ENCODE results near the gene SERAC1. TPM values are rescaled to one million over a fixed set of nuclear protein-coding genes. Genes with fewer than 3 reads are reported as not detected.

The SERAC1 gene
- total RNA-seq, 6 donors from 2014 or later = 3.2 to 11.4 (median 6.1) TPM

GRCh38 chr6:158142789-158143188 lies 25.3 kb downstream of the SERAC1 start:
- H3K36me3 ChIP-seq = peaks cover 0 to 40% (median 10%) of the 10 kb centered on the region in 4 donors

GRCh38 chr6:158131926-158132325 lies 36.1 kb downstream of the SERAC1 start:
- ATAC-seq (ENCODE audit: low FRiP score in 2 of 2) = no peak
- Histone ChIP-seq H3K9me3 (no peaks in the 10 kb centered on the region), H3K4me3 (no peak overlapping the region), H3K36me3 (peaks cover 0 to 3% (median 0%) of the 10 kb centered on the region in 4 donors), H3K4me1 (no peaks in the 10 kb centered on the region), H3K27me3 (no peaks in the 10 kb centered on the region), H3K27ac (no peak overlapping the region)
- no peak for DNase-seq
- TF ChIP-seq CTCF (IDR thresholded peaks at IDR 0.05) = no peak
- TF ChIP-seq POLR2A (IDR thresholded peaks at IDR 0.05) = no peak
- no peak for TF ChIP-seq EP300 (IDR thresholded peaks at IDR 0.05)
- no peak for TF ChIP-seq POLR2AphosphoS5 (IDR thresholded peaks at IDR 0.05)
- 50 to 58% methylated on average over 1 of the region's 1 CpG for WGBS, 2 donors

More at GRCh38 chr6:158142789-158143188, 25.3 kb downstream of the SERAC1 start:
- Histone ChIP-seq H3K4me3 (no peak overlapping the region), H3K27me3 (no peaks in the 10 kb centered on the region), H3K27ac (no peak overlapping the region), H3K4me1 (no peaks in the 10 kb centered on the region), H3K9me3 (no peaks in the 10 kb centered on the region)
- DNase-seq (no peak), ATAC-seq (ENCODE audit: low FRiP score in 2 of 2) (peak in 1 of 2 donors; percentile 64)
- TF ChIP-seq EP300 (IDR thresholded peaks at IDR 0.05) = no peak
- no peak for TF ChIP-seq POLR2A (IDR thresholded peaks at IDR 0.05)
- no peak for TF ChIP-seq POLR2AphosphoS5 (IDR thresholded peaks at IDR 0.05)
- TF ChIP-seq CTCF (IDR thresholded peaks at IDR 0.05) = no peak

- Histone ChIP-seq H3K27me3 (no peaks in the 10 kb centered on the region), H3K36me3 (peaks cover 0 to 24% (median 3%) of the 10 kb centered on the region in 4 donors), H3K9me3 (no peaks in the 10 kb centered on the region), H3K4me3 (no peak overlapping the region), H3K4me1 (no peaks in the 10 kb centered on the region), H3K27ac (no peak overlapping the region)
- ATAC-seq (ENCODE audit: low FRiP score in 2 of 2) (no peak), DNase-seq (no peak)
- TF ChIP-seq EP300 (IDR thresholded peaks at IDR 0.05) (no peak), POLR2A (IDR thresholded peaks at IDR 0.05) (no peak), CTCF (IDR thresholded peaks at IDR 0.05) (no peak), POLR2AphosphoS5 (IDR thresholded peaks at IDR 0.05) (no peak)
- 98 to 99% methylated on average over 2 of the region's 2 CpGs for WGBS, 2 donors
These were observed 42.8 kb downstream of the SERAC1 start for GRCh38 chr6:158125271-158125670.

GRCh38 chr6:158124288-158124687 lies 43.8 kb downstream of the SERAC1 start:
- H3K9me3 ChIP-seq = no peaks in the 10 kb centered on the region
- H3K27ac ChIP-seq = no peak overlapping the region
- 95 to 96% methylated on average over 1 of the region's 1 CpG for WGBS, 2 donors
- DNase-seq (no peak), ATAC-seq (ENCODE audit: low FRiP score in 2 of 2) (no peak)
- no peak overlapping the region for H3K4me3 ChIP-seq
- no peaks in the 10 kb centered on the region for H3K27me3 ChIP-seq
- peaks cover 0 to 28% (median 3%) of the 10 kb centered on the region in 4 donors for H3K36me3 ChIP-seq
- no peak for TF ChIP-seq POLR2AphosphoS5 (IDR thresholded peaks at IDR 0.05)
- no peak for TF ChIP-seq EP300 (IDR thresholded peaks at IDR 0.05)
- no peak for TF ChIP-seq CTCF (IDR thresholded peaks at IDR 0.05)
- TF ChIP-seq POLR2A (IDR thresholded peaks at IDR 0.05) = no peak
- H3K4me1 ChIP-seq = no peaks in the 10 kb centered on the region

- Histone ChIP-seq H3K4me1 (no peaks in the 10 kb centered on the region), H3K9me3 (no peaks in the 10 kb centered on the region), H3K27me3 (no peaks in the 10 kb centered on the region), H3K36me3 (peaks cover 0 to 39% (median 7%) of the 10 kb centered on the region in 4 donors), H3K27ac (no peak overlapping the region), H3K4me3 (no peak overlapping the region)
- ATAC-seq (ENCODE audit: low FRiP score in 2 of 2) = no peak
- TF ChIP-seq POLR2AphosphoS5 (IDR thresholded peaks at IDR 0.05) (no peak), CTCF (IDR thresholded peaks at IDR 0.05) (no peak), POLR2A (IDR thresholded peaks at IDR 0.05) (no peak), EP300 (IDR thresholded peaks at IDR 0.05) (no peak)
- WGBS, 2 donors = 67 to 71% methylated on average over 2 of the region's 2 CpGs
- no peak for DNase-seq
These were observed 46.0 kb downstream of the SERAC1 start for GRCh38 chr6:158122048-158122447.
